Nephron progenitor cell (in vitro differentiated cells): Measurements from ENCODE around the gene RAB28.

Experiments used
- DNase-seq: peaks from one replicate; pipeline ENCODE4 v3.0.0; 2021
- H3K27ac Mint-ChIP-seq: 2 replicates; pipeline ENCODE4 v1.8.0; 2021; ENCODE audit warnings: mild to moderate bottlenecking, moderate library complexity, mixed read lengths
- H3K27me3 Mint-ChIP-seq: 2 replicates; pipeline ENCODE4 v1.8.0; 2021; ENCODE audit warnings: mild to moderate bottlenecking, low read depth, mixed read lengths; ENCODE audit not compliant: poor library complexity
- H3K36me3 Mint-ChIP-seq: 2 replicates; pipeline ENCODE4 v1.8.0; 2021; ENCODE audit warnings: low read depth, mixed read lengths
- H3K4me1 Mint-ChIP-seq: 2 replicates; pipeline ENCODE4 v1.8.0; 2021; ENCODE audit warnings: mixed read lengths
- H3K4me3 Mint-ChIP-seq: 2 replicates; pipeline ENCODE4 v1.8.0; 2021; ENCODE audit warnings: mild to moderate bottlenecking, moderate library complexity, mixed read lengths
- H3K9me3 Mint-ChIP-seq: 2 replicates; pipeline ENCODE4 v1.8.0; 2021; ENCODE audit warnings: mild to moderate bottlenecking, moderate library complexity, mixed read lengths
- TF ChIP-seq, protein P1 (sequence below): fragments of 200-600 bp; sonication (generic); IDR thresholded peaks from 2 replicates; pipeline ENCODE4 v1.5.0; 2021; ENCODE audit warnings: antibody characterized with exemption

The RAB28 gene

GRCh38 chr4:13484122-13484748, at the start of gene RAB28:
TSS of gene RAB28 (minus strand) at chr4:13484340.
- Mint-ChIP-seq H3K27me3 (peaks cover 11% of the 10 kb centered on the region), H3K27ac (peak within 1 kb of the TSS; percentile 100), H3K36me3 (no peaks in the 10 kb centered on the region), H3K4me1 (peaks cover 40% of the 10 kb centered on the region), H3K9me3 (peaks cover 11% of the 10 kb centered on the region), H3K4me3 (peak within 1 kb of the TSS; percentile 96)
- TF ChIP-seq, protein P1, sequence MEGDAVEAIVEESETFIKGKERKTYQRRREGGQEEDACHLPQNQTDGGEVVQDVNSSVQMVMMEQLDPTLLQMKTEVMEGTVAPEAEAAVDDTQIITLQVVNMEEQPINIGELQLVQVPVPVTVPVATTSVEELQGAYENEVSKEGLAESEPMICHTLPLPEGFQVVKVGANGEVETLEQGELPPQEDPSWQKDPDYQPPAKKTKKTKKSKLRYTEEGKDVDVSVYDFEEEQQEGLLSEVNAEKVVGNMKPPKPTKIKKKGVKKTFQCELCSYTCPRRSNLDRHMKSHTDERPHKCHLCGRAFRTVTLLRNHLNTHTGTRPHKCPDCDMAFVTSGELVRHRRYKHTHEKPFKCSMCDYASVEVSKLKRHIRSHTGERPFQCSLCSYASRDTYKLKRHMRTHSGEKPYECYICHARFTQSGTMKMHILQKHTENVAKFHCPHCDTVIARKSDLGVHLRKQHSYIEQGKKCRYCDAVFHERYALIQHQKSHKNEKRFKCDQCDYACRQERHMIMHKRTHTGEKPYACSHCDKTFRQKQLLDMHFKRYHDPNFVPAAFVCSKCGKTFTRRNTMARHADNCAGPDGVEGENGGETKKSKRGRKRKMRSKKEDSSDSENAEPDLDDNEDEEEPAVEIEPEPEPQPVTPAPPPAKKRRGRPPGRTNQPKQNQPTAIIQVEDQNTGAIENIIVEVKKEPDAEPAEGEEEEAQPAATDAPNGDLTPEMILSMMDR: no peak
- peak; percentile 93 for DNase-seq

DNA sequence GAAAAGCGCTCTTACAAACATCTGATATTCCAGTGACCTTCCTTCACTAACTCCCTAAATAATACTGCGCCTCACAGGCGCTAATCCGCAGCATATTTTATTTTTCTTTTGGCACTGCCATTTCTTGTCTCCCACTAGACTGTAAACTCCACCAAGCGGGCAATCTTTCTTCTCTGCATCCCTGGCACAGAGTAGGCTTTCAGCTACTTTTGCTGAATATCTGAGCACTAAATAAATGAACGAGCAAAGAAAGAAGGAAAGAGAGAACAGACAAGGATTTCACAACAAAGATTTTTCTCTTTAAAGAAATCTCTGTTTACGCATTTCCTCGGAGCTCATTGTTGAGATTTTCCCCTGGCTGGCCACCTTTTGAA, 47.5 kb upstream of the RAB28 start:
- H3K27me3 Mint-ChIP-seq: peaks cover 100% of the 10 kb centered on the region
- H3K9me3 Mint-ChIP-seq: peaks cover 2% of the 10 kb centered on the region
- H3K4me3 Mint-ChIP-seq: no peak overlapping the region
- no peak for DNase-seq
- peaks cover 27% of the 10 kb centered on the region for H3K4me1 Mint-ChIP-seq
- no peak overlapping the region for H3K27ac Mint-ChIP-seq
- H3K36me3 Mint-ChIP-seq: no peaks in the 10 kb centered on the region
- TF ChIP-seq, protein P1: no peak

DNA sequence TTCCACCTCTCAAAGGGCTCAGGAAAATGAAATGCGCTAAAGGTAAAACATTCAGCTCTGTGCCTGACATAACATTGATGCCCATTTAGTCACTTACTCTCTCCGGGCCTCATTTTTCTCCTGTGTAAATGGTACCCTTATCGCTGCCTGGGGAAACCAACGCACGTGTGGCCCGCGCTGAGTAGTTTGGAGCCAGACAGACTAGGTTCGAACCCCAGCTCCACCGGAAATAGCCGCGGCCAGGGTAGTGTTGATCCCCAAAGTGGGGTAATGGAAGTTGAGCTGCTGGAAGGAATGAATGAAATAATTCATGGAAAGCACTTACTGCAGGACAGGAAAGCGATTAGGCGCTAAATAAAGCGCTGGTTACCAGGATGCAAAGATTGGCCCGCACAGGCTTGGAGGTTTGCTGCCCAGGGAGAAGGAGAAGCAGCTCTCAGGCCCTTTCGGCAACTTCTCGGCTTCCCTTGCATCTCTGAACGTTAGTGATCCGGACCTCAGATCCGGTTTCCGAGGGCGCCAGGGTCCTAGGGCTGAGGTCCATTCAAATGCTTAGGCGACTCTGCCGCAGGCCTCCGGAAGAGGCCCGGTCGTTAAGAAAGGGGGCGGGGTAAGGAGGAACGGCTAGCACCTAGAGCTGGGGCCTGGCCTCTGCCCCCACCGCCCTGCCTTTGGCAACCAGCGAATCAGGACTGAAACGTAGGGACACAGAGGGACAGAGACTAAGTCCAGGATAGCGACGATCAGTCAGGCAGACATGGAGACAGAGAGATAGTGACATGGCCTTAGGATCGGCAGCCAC, 46.9 kb upstream of the RAB28 start:
- no peak for DNase-seq
- H3K9me3 Mint-ChIP-seq: peaks cover under 1% of the 10 kb centered on the region
- peaks cover 100% of the 10 kb centered on the region for H3K27me3 Mint-ChIP-seq
- H3K4me1 Mint-ChIP-seq: peaks cover 27% of the 10 kb centered on the region
- H3K27ac Mint-ChIP-seq: no peak overlapping the region
- H3K4me3 Mint-ChIP-seq: peak overlapping the region; percentile 31
- TF ChIP-seq, protein P1: no peak
- H3K36me3 Mint-ChIP-seq: no peaks in the 10 kb centered on the region

DNA sequence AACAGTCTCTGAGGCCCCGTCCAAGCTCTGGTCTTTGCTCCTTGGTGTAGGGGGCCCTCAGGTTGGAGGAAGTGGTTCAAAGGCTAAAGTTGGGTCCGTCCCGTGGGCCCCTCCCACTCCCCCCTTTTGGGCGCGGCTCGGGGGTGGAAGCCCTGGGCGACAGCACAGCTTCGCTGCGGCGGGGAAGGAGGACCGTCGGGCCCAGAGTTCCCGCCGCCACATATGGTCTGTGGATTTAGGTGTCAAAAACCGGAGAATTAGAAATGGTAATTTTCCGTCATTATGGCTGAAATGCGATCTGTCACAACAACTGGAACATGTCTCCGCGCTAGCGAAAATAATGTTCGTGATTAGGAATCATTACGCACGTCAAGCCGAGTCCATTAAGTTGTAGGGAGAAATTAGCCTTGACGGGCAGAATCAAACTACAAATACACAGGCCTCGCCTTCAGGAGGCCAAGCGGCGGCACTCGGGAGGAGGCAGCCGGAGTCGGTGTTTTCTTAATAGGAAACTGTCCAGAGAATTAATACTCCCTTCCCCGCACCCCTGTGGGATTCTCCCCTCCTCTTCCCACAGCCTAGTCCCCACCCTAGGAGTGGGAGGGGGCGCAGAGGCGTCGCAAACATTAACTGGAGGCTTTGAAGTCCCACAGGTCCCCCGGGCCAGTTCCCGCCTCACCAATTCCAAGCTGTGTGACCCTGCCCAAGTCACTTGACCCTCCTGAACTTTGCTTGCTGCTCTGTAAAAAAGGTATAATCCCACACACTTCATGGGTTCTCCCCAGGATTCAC, 45.2 kb upstream of the RAB28 start:
- Mint-ChIP-seq H3K4me3 (no peak overlapping the region), H3K27me3 (peaks cover 100% of the 10 kb centered on the region), H3K36me3 (no peaks in the 10 kb centered on the region), H3K27ac (no peak overlapping the region), H3K9me3 (peaks cover 17% of the 10 kb centered on the region), H3K4me1 (peaks cover 23% of the 10 kb centered on the region)
- TF ChIP-seq, protein P1: no peak
- DNase-seq: no peak

DNA sequence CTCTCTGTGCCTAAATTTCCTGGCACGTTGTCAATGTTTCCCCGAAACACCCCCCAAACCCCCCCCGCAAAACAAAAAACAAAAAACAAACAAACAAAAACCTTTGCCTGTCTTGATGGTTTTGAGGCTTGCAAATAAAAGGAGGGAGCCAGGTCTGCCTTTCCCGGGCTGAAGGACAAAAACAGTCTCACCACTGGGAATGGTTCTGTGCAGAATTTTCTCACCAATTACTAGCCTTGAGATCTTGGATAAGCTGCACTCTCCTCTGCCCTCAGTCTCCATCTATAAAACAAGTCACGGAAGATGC, 44.6 kb upstream of the RAB28 start:
- peak overlapping the region; percentile 71 for H3K27ac Mint-ChIP-seq
- TF ChIP-seq, protein P1: no peak
- H3K4me3 Mint-ChIP-seq: no peak overlapping the region
- H3K4me1 Mint-ChIP-seq: peaks cover 19% of the 10 kb centered on the region
- peaks cover 22% of the 10 kb centered on the region for H3K9me3 Mint-ChIP-seq
- H3K27me3 Mint-ChIP-seq: peaks cover 100% of the 10 kb centered on the region
- DNase-seq: no peak
- H3K36me3 Mint-ChIP-seq: no peaks in the 10 kb centered on the region
